Activated CD8-positive, alpha-beta memory T cell treated with anti-CD3 and anti-CD28 coated beads, Interleukin-2, amount 50 U/mL, for 24 hours (primary cell): ENCODE results near the gene TRPM2.

ENCODE experiments used
- DNase-seq: peaks from one replicate; pipeline ENCODE4 v3.0.0-alpha.2; 2020; ENCODE audit errors: extremely low read depth

The TRPM2 gene

GRCh38 chr21:44429894-44430293 lies 76.5 kb downstream of the TRPM2 start:
- DNase-seq, result no peak

- no peak for DNase-seq
These were observed 77.9 kb downstream of the TRPM2 start for GRCh38 chr21:44431300-44431699.

- no peak for DNase-seq
These were observed 79.7 kb downstream of the TRPM2 start for GRCh38 chr21:44432841-44433790.

- DNase-seq, result no peak
These were observed 80.6 kb downstream of the TRPM2 start for GRCh38 chr21:44433791-44434567.

GRCh38 chr21:44434568-44434925 lies 81.1 kb downstream of the TRPM2 start:
- no peak for DNase-seq

GRCh38 chr21:44434936-44435635 lies 81.7 kb downstream of the TRPM2 start:
- DNase-seq, result no peak

- DNase-seq, result no peak
These were observed 82.7 kb downstream of the TRPM2 start for GRCh38 chr21:44436111-44436611.

GRCh38 chr21:44436958-44437357 lies 83.5 kb downstream of the TRPM2 start:
- no peak for DNase-seq

- DNase-seq, result no peak
These were observed 83.9 kb downstream of the TRPM2 start for GRCh38 chr21:44437371-44437695.

GRCh38 chr21:44437696-44438431 lies 84.4 kb downstream of the TRPM2 start:
- DNase-seq, result no peak

GRCh38 chr21:44438531-44439210 lies 85.2 kb downstream of the TRPM2 start:
- no peak for DNase-seq

GRCh38 chr21:44439211-44439600 lies 85.8 kb downstream of the TRPM2 start:
- no peak for DNase-seq

- no peak for DNase-seq
These were observed 87.0 kb downstream of the TRPM2 start for GRCh38 chr21:44440241-44441040.

- no peak for DNase-seq
These were observed 87.6 kb downstream of the TRPM2 start for GRCh38 chr21:44441041-44441400.

GRCh38 chr21:44441581-44442265 lies 88.3 kb downstream of the TRPM2 start:
- no peak for DNase-seq

GRCh38 chr21:44442266-44443125 lies 89.1 kb downstream of the TRPM2 start:
- DNase-seq, result no peak

- DNase-seq, result no peak
These were observed 90.0 kb downstream of the TRPM2 start for GRCh38 chr21:44443291-44443890.

GRCh38 chr21:44443891-44444285 lies 90.5 kb downstream of the TRPM2 start:
- DNase-seq, result no peak
